ENCODE data around the gene PRKN.
"Not testable (repeated sequence)": the region's sequence is repeated elsewhere in the genome, so short reads cannot be mapped to it uniquely, and the experiment has no call there.

Gene PRKN

GRCh38 chr6:161309774-161310173 lies 1417.8 kb downstream of the PRKN start:
- CTCF ChIA-PET; H3K27ac ChIP-seq (ENCODE audit: extremely low read depth, low read depth, low read length); H3K4me1 ChIP-seq (ENCODE audit: control insufficient read depth, insufficient read depth, low read length); H3K4me3 ChIP-seq (ENCODE audit: low read depth, low read length); H3K36me3 ChIP-seq (ENCODE audit: control insufficient read depth in 2 of 2, insufficient read depth in 1 of 2, low read length in 2 of 2); H3K9me3 ChIP-seq (ENCODE audit: control insufficient read depth, insufficient read depth, low read depth, low read length); POLR2A ChIA-PET: not testable (repeated sequence)

- POLR2A ChIA-PET, result no interaction called here
- TF ChIP-seq SETDB1 (IDR thresholded peaks at IDR 0.05; ENCODE audit: insufficient read length, low read length), result no peak
- TF ChIP-seq KLF10 (tag by site-specific recombination; IDR thresholded peaks at IDR 0.05), result no peak
- TF ChIP-seq ZNF202 (tag by site-specific recombination; IDR thresholded peaks at IDR 0.05; ENCODE audit: borderline replicate concordance), result no peak
- no peak for TF ChIP-seq ZSCAN16 (tag by site-specific recombination; IDR thresholded peaks at IDR 0.05)
- TF ChIP-seq WT1 (tag by site-specific recombination; IDR thresholded peaks at IDR 0.05), result no peak
- TF ChIP-seq ZNF19 (tag by site-specific recombination; IDR thresholded peaks at IDR 0.05; ENCODE audit: low read depth), result no peak
- no peak for TF ChIP-seq ZNF518A (tag by site-specific recombination; conservative IDR thresholded peaks at IDR 0.05; ENCODE audit: low read depth)
- no peak overlapping the region for H3K27ac ChIP-seq (ENCODE audit: extremely low read depth, low read depth, low read length)
- H3K36me3 ChIP-seq (ENCODE audit: control insufficient read depth in 2 of 2, insufficient read depth in 1 of 2, low read length in 2 of 2), result no peaks in the 10 kb centered on the region
- no peaks in the 10 kb centered on the region for H3K4me1 ChIP-seq (ENCODE audit: control insufficient read depth, insufficient read depth, low read length)
- CTCF ChIA-PET, result no interaction called here
- H3K9me3 ChIP-seq (ENCODE audit: control insufficient read depth, insufficient read depth, low read depth, low read length), result no peaks in the 10 kb centered on the region
- H3K4me3 ChIP-seq (ENCODE audit: low read depth, low read length), result no peak overlapping the region
Observed at GRCh38 chr6:161308075-161308655, 1419.4 kb downstream of the PRKN start.

GRCh38 chr6:161305860-161306259 lies 1421.7 kb downstream of the PRKN start:
- TF ChIP-seq ZNF664 (tag by site-specific recombination; IDR thresholded peaks at IDR 0.05) (no peak), ZNF394 (tag by site-specific recombination; IDR thresholded peaks at IDR 0.05; ENCODE audit: borderline replicate concordance) (no peak), ZNF221 (tag by site-specific recombination; IDR thresholded peaks at IDR 0.05; ENCODE audit: borderline replicate concordance) (no peak), PRDM4 (tag by site-specific recombination; IDR thresholded peaks at IDR 0.05) (no peak), ZNF23 (tag by site-specific recombination; IDR thresholded peaks at IDR 0.05; ENCODE audit: borderline replicate concordance) (no peak), ZNF354C (tag by site-specific recombination; IDR thresholded peaks at IDR 0.05; ENCODE audit: borderline replicate concordance, low read depth) (no peak), ZBTB49 (tag by site-specific recombination; IDR thresholded peaks at IDR 0.05; ENCODE audit: low read depth) (no peak)
- CTCF ChIA-PET, result no interaction called here
- no peaks in the 10 kb centered on the region for H3K4me1 ChIP-seq (ENCODE audit: control insufficient read depth, insufficient read depth, low read length)
- no peaks in the 10 kb centered on the region for H3K9me3 ChIP-seq (ENCODE audit: control insufficient read depth, insufficient read depth, low read depth, low read length)
- no peak overlapping the region for H3K27ac ChIP-seq (ENCODE audit: extremely low read depth, low read depth, low read length)
- POLR2A ChIA-PET, result no interaction called here
- no peak overlapping the region for H3K4me3 ChIP-seq (ENCODE audit: low read depth, low read length)
- H3K36me3 ChIP-seq (ENCODE audit: control insufficient read depth in 2 of 2, insufficient read depth in 1 of 2, low read length in 2 of 2), result no peaks in the 10 kb centered on the region
